Kidney epithelial cell (primary cell): Measurements from ENCODE around the gene SEZ6L. TPM values are rescaled to one million over a fixed set of nuclear protein-coding genes. Genes with fewer than 3 reads are reported as not detected.

Experiments
- DNase-seq: peaks from one replicate; pipeline ENCODE4 v3.0.0-alpha.2; 2010; ENCODE audit warnings: low read depth
- H3K27me3 ChIP-seq: 2 replicates; pipeline ENCODE4 v1.6.0; 2011; ENCODE audit warnings: low read length; ENCODE audit not compliant: control insufficient read depth, insufficient read depth
- H3K36me3 ChIP-seq: 2 replicates; pipeline ENCODE4 v1.5.1; 2011; ENCODE audit warnings: low read length; ENCODE audit not compliant: control insufficient read depth, insufficient read depth
- H3K4me3 ChIP-seq: 2 replicates; pipeline ENCODE4 v1.5.1; 2011; ENCODE audit warnings: low read depth, mild to moderate bottlenecking, control low read depth, low read length
- CTCF ChIP-seq: IDR thresholded peaks from 2 replicates; pipeline ENCODE4 v1.5.1; 2011; ENCODE audit warnings: mild to moderate bottlenecking, moderate library complexity, low read length, control low read depth, inconsistent platforms; ENCODE audit not compliant: insufficient read depth, poor library complexity, severe bottlenecking
- total RNA-seq: library from RNA; depleted of rRNA; stranded (reverse); fragments of >200 nt; gene quantifications from 2 replicates; pipeline ENCODE4 v1.2.3, GENCODE V29; 2015

SEZ6L gene
- total RNA-seq, 1 donor from 2014 or later, result not detected

GRCh38 chr22:26382782-26383181, 213.5 kb downstream of the SEZ6L start:
- no peaks in the 10 kb centered on the region for H3K36me3 ChIP-seq
- no peak for TF ChIP-seq CTCF
- no peak for DNase-seq
- no peak overlapping the region for H3K4me3 ChIP-seq
- peaks cover 8% of the 10 kb centered on the region for H3K27me3 ChIP-seq

- Histone ChIP-seq H3K4me3 (no peak overlapping the region), H3K36me3 (no peaks in the 10 kb centered on the region), H3K27me3 (peaks cover 5% of the 10 kb centered on the region)
- no peak for TF ChIP-seq CTCF
- no peak for DNase-seq
Observed at GRCh38 chr22:26383968-26384556, 214.8 kb downstream of the SEZ6L start.

GRCh38 chr22:26385164-26385563, 215.9 kb downstream of the SEZ6L start:
- Histone ChIP-seq H3K36me3 (no peaks in the 10 kb centered on the region), H3K27me3 (no peaks in the 10 kb centered on the region), H3K4me3 (no peak overlapping the region)
- DNase-seq, result no peak
- no peak for TF ChIP-seq CTCF

- no peaks in the 10 kb centered on the region for H3K27me3 ChIP-seq
- H3K4me3 ChIP-seq, result no peak overlapping the region
- H3K36me3 ChIP-seq, result no peaks in the 10 kb centered on the region
- TF ChIP-seq CTCF, result no peak
- no peak for DNase-seq
Observed at GRCh38 chr22:26389125-26389524, 219.9 kb downstream of the SEZ6L start.

- DNase-seq, result no peak
- no peaks in the 10 kb centered on the region for H3K27me3 ChIP-seq
- H3K4me3 ChIP-seq, result no peak overlapping the region
- no peaks in the 10 kb centered on the region for H3K36me3 ChIP-seq
- TF ChIP-seq CTCF, result no peak
Observed at GRCh38 chr22:26391091-26391490, 221.8 kb downstream of the SEZ6L start.

- no peak for DNase-seq
- no peak for TF ChIP-seq CTCF
- H3K27me3 ChIP-seq, result no peaks in the 10 kb centered on the region
Observed at GRCh38 chr22:26391623-26392022, 222.4 kb downstream of the SEZ6L start.

More at GRCh38 chr22:26391623-26392022, 222.4 kb downstream of the SEZ6L start:
- Histone ChIP-seq H3K4me3 (no peak overlapping the region), H3K36me3 (no peaks in the 10 kb centered on the region)
